Measurements from ENCODE around the gene RCBTB1. TPM values are rescaled to one million over a fixed set of nuclear protein-coding genes. Genes with fewer than 3 reads are reported as not detected.

RCBTB1 gene
- total and polyA plus RNA-seq, 12 donors = 6.1 to 23.5 (median 18.2) TPM

DNA sequence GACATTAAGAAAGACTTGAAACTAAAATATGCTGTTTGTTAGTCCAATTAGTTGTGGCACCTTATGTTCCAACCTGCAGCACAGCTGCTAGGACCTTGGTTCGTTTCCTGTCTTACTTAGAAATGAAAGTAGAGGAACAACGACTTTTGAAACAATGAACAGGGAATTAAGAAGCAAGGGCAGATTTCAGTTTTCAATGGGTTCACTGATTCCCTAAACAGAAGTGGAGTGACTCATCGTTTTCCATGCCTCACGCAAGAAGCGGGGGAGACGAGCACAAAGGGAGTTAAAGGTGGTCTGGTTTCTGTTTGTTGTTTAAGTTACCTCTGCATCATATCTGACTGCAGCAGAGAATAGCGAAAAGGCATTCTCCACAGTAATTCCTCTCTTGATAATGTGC lies 44.8 kb downstream of the RCBTB1 start:
- no peak for DNase-seq
- TF ChIP-seq, protein P1, sequence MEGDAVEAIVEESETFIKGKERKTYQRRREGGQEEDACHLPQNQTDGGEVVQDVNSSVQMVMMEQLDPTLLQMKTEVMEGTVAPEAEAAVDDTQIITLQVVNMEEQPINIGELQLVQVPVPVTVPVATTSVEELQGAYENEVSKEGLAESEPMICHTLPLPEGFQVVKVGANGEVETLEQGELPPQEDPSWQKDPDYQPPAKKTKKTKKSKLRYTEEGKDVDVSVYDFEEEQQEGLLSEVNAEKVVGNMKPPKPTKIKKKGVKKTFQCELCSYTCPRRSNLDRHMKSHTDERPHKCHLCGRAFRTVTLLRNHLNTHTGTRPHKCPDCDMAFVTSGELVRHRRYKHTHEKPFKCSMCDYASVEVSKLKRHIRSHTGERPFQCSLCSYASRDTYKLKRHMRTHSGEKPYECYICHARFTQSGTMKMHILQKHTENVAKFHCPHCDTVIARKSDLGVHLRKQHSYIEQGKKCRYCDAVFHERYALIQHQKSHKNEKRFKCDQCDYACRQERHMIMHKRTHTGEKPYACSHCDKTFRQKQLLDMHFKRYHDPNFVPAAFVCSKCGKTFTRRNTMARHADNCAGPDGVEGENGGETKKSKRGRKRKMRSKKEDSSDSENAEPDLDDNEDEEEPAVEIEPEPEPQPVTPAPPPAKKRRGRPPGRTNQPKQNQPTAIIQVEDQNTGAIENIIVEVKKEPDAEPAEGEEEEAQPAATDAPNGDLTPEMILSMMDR (IDR thresholded peaks at IDR 0.05) = no peak
- peak in 6 of 8 donors; percentile 31 to 81 (median 56) for ATAC-seq
- intact Hi-C loops (cut with DNase I) = no loop called here
- Histone ChIP-seq H3K27ac (peak overlapping the region in 7 of 10 donors; percentile 4 to 68 (median 34)), H3K9me3 (no peaks in the 10 kb centered on the region), H3K36me3 (peaks cover 0 to 88% (median 26%) of the 10 kb centered on the region in 9 donors), H3K4me3 (peak overlapping the region in 6 of 10 donors; percentile 3 to 25 (median 12)), H3K27me3 (no peaks in the 10 kb centered on the region), H3K4me1 (peaks cover 0 to 15% (median 8%) of the 10 kb centered on the region in 9 donors)
- 46 to 59% methylated on average over 7 of the region's 7 CpGs for WGBS, 2 donors

DNA sequence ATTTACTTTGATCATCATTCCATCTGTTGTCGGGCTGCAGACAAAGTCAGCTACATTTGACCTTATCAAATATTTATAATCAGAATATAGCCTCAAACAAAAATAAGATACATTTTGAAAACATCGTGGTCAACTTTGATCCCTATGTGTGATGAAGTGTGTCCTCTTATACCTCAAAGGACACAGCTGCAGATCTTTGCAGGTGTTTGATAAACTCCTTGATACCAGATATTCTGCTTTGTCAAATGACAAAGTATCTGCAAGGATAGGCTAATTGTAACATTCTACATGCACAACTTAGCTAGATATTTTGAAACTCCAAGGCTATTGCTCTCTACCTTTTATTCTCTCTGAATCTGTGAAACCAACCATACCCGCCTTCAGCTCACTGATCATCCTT lies 45.6 kb downstream of the RCBTB1 start:
- TF ChIP-seq, protein P1 (IDR thresholded peaks at IDR 0.05) = no peak
- Histone ChIP-seq H3K27ac (peak overlapping the region in 5 of 10 donors; percentile 21 to 68 (median 47)), H3K36me3 (peaks cover 0 to 81% (median 22%) of the 10 kb centered on the region in 9 donors), H3K27me3 (no peaks in the 10 kb centered on the region), H3K9me3 (no peaks in the 10 kb centered on the region), H3K4me3 (peak overlapping the region in 1 of 10 donors; percentile 12), H3K4me1 (peaks cover 0 to 15% (median 8%) of the 10 kb centered on the region in 9 donors)
- 83 to 90% methylated on average over 3 of the region's 3 CpGs for WGBS, 2 donors
- no peak for DNase-seq
- intact Hi-C loops (cut with DNase I) = loop anchor here in 1 of 10 donors (10.0 kb wide), 1 partner anchor 65 kb away; no protein-coding TSS in a partner anchor
- ATAC-seq = no peak

DNA sequence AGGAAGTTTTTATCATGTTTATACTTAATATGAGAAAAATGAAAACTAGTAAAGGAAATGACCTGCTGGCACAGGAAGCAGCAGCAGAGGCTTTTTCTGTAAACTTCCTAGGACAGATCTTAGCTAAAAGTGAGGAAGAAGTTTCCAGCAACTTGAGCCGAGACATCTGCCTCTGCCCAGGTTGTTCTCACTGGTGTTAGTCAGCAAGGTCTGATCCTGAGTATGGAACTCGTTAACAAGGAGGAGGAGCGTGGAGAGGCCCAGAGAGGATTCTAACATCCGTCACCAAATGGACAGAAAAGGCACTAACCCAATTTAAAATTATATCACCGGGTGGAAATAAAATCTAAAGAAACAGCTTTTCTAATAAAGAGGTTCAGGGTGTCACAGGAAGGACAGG lies 46.0 kb downstream of the RCBTB1 start:
- WGBS, 2 donors = 64 to 70% methylated on average over 5 of the region's 5 CpGs
- Histone ChIP-seq H3K36me3 (peaks cover 0 to 81% (median 22%) of the 10 kb centered on the region in 9 donors), H3K27me3 (no peaks in the 10 kb centered on the region), H3K4me1 (peaks cover 0 to 15% (median 8%) of the 10 kb centered on the region in 9 donors), H3K27ac (peak overlapping the region in 4 of 10 donors; percentile 3 to 68 (median 38)), H3K4me3 (no peak overlapping the region), H3K9me3 (no peaks in the 10 kb centered on the region)
- ATAC-seq = no peak
- DNase-seq = no peak
- TF ChIP-seq, protein P1 (IDR thresholded peaks at IDR 0.05) = no peak
- intact Hi-C loops (cut with DNase I) = loop anchor here in 1 of 10 donors (10.0 kb wide), 1 partner anchor 65 kb away; no protein-coding TSS in a partner anchor

DNA sequence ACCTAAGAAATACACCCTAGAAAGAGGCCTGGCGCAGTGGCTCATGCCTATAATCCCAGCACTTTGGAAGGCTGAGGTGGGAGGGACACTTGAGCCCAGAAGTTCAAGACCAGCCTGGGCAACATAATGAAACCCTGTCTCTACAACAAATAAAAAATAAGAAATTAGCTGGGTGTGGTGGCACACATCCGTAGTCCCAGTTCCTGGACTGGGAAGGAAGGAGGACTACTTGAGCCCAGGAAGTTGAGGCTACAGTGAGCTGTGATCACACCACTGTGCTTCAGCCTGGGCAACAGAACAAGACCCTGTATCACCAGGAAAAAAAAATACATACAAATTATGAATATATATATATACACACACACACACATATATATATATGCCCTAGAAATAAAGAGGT lies 47.0 kb downstream of the RCBTB1 start:
- no peak overlapping the region for H3K4me3 ChIP-seq
- ATAC-seq = peak in 1 of 8 donors; percentile 7
- TF ChIP-seq, protein P1 (IDR thresholded peaks at IDR 0.05) = no peak
- no peaks in the 10 kb centered on the region for H3K9me3 ChIP-seq
- no peak for DNase-seq
- H3K36me3 ChIP-seq = peaks cover 0 to 81% (median 21%) of the 10 kb centered on the region in 9 donors
- peaks cover 0 to 17% (median 8%) of the 10 kb centered on the region in 9 donors for H3K4me1 ChIP-seq
- 83 to 86% methylated on average over 2 of the region's 2 CpGs for WGBS, 2 donors
- H3K27me3 ChIP-seq = no peaks in the 10 kb centered on the region
- H3K27ac ChIP-seq = no peak overlapping the region
- intact Hi-C loops (cut with DNase I) = loop anchor here in 1 of 10 donors (10.0 kb wide), 1 partner anchor 66 kb away; no protein-coding TSS in a partner anchor

Measured in heart right ventricle (tissue), 16 donors.